Measurements from ENCODE around the gene TUBE1. TPM values are rescaled to one million over a fixed set of nuclear protein-coding genes. Genes with fewer than 3 reads are reported as not detected.

Gene TUBE1
- 10 to 100 TPM; 12.5 to 48.6 (median 21.0) TPM for total RNA-seq

- Histone ChIP-seq H3K9me3 (no peaks in the 10 kb centered on the region), H3K27ac (peak within 1 kb of the TSS; percentile 77 to 87 (median 84)), H3K4me1 (peaks cover 3 to 12% (median 11%) of the 10 kb centered on the region in 4 donors), H3K36me3 (peaks cover 0 to 18% (median 0%) of the 10 kb centered on the region in 4 donors), H3K27me3 (no peaks in the 10 kb centered on the region), H3K4me3 (peak within 1 kb of the TSS; percentile 64 to 88 (median 69))
- ATAC-seq (ENCODE audit: low FRiP score in 2 of 2), result peak; percentile 99
- DNase-seq, result peak; percentile 93 to 98
- 0 to 1% methylated on average over 28 to 54 of the region's 60 CpGs for WGBS, 2 donors
- TF ChIP-seq EP300 (IDR thresholded peaks at IDR 0.05), result no peak
- TF ChIP-seq POLR2A (IDR thresholded peaks at IDR 0.05), result peak in 2 of 4 donors; percentile 73 to 86
- TF ChIP-seq POLR2AphosphoS5 (IDR thresholded peaks at IDR 0.05), result peak; percentile 14 to 83
- TF ChIP-seq CTCF (IDR thresholded peaks at IDR 0.05), result peak in 1 of 6 experiments; percentile 4
Measured at GRCh38 chr6:112087136-112087911, at the start of gene TUBE1, which contains the start of gene FAM229B. Gene TUBE1, minus strand, starts transcription at chr6:112087482. Its CDS starts 48 bp downstream, at chr6:112087434. Gene FAM229B, plus strand, starts transcription at chr6:112087591. Its CDS starts 11,693 bp downstream, at chr6:112099284.

DNA sequence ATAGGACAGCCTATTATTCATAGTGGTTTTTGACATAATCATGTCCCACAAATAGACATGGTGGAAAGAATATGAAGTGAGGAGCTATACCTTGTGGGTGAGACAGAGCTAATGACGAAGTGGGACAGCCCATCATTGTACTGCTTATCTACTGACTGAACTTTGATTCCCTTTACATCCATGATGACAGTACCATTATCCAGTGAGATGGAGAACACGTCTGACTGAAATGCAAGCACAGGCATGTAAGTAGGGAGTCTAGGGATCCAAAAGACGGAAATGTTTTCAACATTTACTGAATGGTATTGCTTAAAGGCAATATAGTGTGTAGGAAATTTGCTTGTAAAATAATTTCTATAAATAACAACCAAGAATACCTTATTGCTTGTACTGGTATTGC lies 43.6 kb upstream of the TUBE1 start:
- no peak for DNase-seq
- no peaks in the 10 kb centered on the region for H3K4me1 ChIP-seq
- no peaks in the 10 kb centered on the region for H3K27me3 ChIP-seq
- H3K36me3 ChIP-seq, result peaks cover 0 to 74% (median 2%) of the 10 kb centered on the region in 4 donors
- WGBS, 2 donors, result 82 to 88% methylated on average over 3 of the region's 3 CpGs
- no peaks in the 10 kb centered on the region for H3K9me3 ChIP-seq
- H3K4me3 ChIP-seq, result no peak overlapping the region
- ATAC-seq (ENCODE audit: low FRiP score in 2 of 2), result no peak
- TF ChIP-seq POLR2AphosphoS5 (IDR thresholded peaks at IDR 0.05) (no peak), EP300 (IDR thresholded peaks at IDR 0.05) (no peak), CTCF (IDR thresholded peaks at IDR 0.05) (no peak), POLR2A (IDR thresholded peaks at IDR 0.05) (no peak)
- no peak overlapping the region for H3K27ac ChIP-seq

DNA sequence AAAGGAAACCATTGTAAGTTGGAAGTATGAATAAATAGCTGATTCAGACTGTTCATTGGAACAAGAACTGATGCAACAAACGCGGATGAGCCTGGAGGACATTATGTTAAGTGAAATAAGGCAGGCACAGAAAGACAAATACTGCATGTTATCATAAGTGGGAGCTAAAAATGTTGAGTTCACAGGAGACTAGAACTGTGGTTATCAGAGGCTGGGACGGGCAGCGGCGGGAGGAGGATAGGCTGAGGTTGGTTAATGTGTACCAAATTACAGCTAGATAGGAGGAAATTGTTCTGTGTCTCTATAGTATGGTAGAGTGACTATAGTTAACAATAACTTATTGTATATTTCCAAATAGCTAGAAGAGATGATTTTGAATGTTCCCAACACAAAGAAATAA lies 40.9 kb upstream of the TUBE1 start:
- no peak overlapping the region for H3K27ac ChIP-seq
- no peak for ATAC-seq (ENCODE audit: low FRiP score in 2 of 2)
- no peaks in the 10 kb centered on the region for H3K27me3 ChIP-seq
- no peaks in the 10 kb centered on the region for H3K4me1 ChIP-seq
- H3K4me3 ChIP-seq, result no peak overlapping the region
- no peak for DNase-seq
- WGBS, 2 donors, result 75 to 88% methylated on average over 5 of the region's 5 CpGs
- H3K36me3 ChIP-seq, result peaks cover 0 to 66% (median 2%) of the 10 kb centered on the region in 4 donors
- no peaks in the 10 kb centered on the region for H3K9me3 ChIP-seq
- TF ChIP-seq EP300 (IDR thresholded peaks at IDR 0.05), result no peak
- no peak for TF ChIP-seq CTCF (IDR thresholded peaks at IDR 0.05)
- no peak for TF ChIP-seq POLR2A (IDR thresholded peaks at IDR 0.05)
- no peak for TF ChIP-seq POLR2AphosphoS5 (IDR thresholded peaks at IDR 0.05)

DNA sequence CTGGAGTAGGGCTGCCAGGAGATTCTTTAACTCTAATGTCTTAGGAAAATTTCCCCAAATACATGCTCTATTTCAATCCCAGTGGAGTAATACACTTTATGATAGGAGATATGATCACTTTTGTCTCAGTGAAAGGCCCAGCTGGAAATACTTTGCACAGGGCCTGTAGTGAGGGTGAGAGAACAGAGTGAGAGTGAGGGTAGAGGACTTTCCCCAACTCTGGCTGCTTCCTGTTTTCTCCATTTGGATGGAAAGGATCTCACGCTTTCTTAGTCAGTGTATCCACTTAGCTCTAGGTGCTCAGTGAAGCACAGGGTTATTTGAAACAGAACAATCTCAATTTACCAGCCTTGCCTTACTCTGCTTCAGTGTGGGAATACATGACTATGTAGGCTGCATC lies 36.7 kb upstream of the TUBE1 start:
- Histone ChIP-seq H3K9me3 (no peaks in the 10 kb centered on the region), H3K27me3 (no peaks in the 10 kb centered on the region), H3K27ac (no peak overlapping the region), H3K4me3 (no peak overlapping the region), H3K4me1 (no peaks in the 10 kb centered on the region), H3K36me3 (peaks cover 0 to 72% (median 3%) of the 10 kb centered on the region in 4 donors)
- WGBS, 2 donors, result 88 to 89% methylated on average over 1 of the region's 1 CpG
- ATAC-seq (ENCODE audit: low FRiP score in 2 of 2) (no peak), DNase-seq (no peak)
- TF ChIP-seq EP300 (IDR thresholded peaks at IDR 0.05), result no peak
- no peak for TF ChIP-seq POLR2AphosphoS5 (IDR thresholded peaks at IDR 0.05)
- TF ChIP-seq CTCF (IDR thresholded peaks at IDR 0.05), result no peak
- TF ChIP-seq POLR2A (IDR thresholded peaks at IDR 0.05), result no peak
